ENCODE results near the gene PICK1.

Gene PICK1

GRCh38 chr22:38056969-38057891, at the start of gene PICK1:
TSS of gene PICK1 (plus strand) at chr22:38057404. CDS start at chr22:38057810, 406 bp downstream.
- DNase-seq = peak; percentile 68 to 72

DNA sequence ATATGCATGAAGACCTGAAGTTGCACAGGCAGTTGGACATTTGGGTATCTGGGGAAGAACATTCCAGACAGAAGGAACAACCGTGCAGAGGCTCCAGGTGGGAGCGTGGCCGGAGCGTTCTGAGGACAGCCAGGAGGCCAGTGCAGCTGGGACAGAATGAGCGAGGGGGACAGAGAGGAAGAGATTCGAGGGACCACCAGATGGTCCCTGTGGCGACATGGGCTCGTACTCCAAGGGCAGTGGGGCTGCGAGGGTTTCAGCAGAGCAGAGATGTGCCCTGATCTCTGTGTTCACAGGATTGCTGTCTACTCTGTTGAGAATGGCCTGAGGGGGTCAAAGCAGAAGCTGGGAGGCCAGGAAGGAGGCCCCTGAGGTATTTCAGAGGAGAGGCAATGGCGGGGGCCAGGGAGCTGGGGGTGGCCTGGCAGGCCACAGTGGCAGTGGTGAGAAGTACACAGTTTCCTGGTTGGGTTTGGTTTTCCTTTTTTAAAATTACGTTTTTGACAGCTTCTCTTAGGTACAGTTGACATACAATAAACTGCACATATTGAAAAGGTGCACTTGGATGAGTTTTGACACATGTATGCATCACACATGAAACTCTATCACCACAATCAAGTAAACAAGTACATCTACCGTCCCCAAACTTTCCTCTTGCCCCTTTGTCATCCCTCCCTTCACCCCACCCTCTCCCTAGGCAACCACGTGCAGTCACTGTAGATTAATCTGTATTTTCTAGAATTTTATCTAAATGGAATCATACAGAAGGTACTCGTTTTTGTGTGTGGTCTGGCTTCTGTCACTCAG, 48.0 kb upstream of the PICK1 start:
- DNase-seq = no peak

- no peak for DNase-seq
Measured at GRCh38 chr22:38012604-38013072, 44.6 kb upstream of the PICK1 start.

GRCh38 chr22:38014083-38014482, 43.1 kb upstream of the PICK1 start:
- DNase-seq = no peak

- DNase-seq = no peak
Measured at GRCh38 chr22:38016182-38017151, 40.7 kb upstream of the PICK1 start.

GRCh38 chr22:38017272-38017920, 39.8 kb upstream of the PICK1 start:
- no peak for DNase-seq

DNA sequence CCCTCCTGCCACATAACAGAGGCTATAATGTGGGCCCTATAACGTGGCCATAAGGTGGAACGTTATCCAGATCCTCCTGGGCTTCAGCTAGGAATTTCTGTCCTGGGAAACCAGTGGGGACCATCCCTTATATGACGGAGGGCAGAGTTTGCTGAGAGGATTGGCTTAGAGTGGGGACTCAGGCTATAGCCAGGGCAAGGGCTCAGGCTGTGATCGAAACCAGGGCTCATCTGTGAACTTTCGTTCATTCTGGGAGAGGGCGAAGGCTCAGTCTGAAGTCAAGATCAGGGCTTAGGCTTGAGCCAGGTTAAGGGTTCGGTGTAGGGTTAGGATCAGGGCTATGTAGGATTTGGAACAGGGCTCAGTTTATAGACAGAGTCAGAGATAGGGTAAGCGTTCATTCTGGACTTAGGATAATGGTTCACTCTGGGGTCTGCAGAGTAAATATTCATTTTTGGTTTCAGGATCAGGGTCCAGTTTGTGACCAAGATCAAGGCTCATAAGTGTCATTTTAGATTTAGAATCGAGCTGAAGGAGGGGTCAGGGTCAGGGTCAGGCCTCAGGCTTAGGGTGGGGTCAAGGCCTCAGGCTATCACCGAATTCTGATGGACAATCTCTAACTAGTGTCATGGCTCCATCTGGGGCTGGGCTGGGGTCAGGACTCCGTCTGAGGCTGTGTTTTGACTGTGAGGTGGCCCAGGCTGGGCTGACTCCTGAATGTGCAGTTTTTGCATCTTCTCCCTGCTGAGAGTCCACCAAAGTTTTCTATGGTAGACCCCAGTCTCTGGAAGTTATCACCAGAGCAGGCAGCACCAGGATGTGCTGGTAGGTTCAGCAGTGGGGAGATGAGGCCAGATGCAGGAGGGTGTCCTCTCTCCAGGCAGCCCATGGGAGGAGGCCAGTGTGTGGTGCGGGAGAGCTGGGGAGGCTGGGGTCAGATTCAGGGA, 39.0 kb upstream of the PICK1 start:
- DNase-seq = no peak

GRCh38 chr22:38018938-38019827, 38.0 kb upstream of the PICK1 start:
- no peak for DNase-seq

- no peak for DNase-seq
Measured at GRCh38 chr22:38021206-38021605, 36.0 kb upstream of the PICK1 start.

GRCh38 chr22:38023045-38023444, 34.2 kb upstream of the PICK1 start:
- DNase-seq = no peak

DNA sequence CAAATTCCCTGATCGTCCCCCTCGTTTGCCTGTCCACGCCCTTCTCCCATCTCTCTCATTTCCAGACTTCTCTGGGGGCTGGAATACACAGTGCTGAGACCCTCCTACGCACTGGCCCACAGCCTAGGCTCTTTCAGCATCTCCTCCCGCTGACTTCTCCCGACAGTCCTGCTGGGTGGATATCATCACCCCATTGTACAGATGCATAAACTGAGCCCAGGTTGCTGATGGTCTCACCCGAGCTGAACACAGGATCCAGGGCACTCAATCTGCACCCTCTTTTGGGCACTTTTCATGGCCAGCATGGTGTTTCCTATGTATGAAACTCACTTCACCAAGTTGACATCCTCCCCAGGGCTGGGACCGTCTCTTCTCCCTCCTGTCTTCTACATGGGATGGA, 31.7 kb upstream of the PICK1 start:
- DNase-seq = no peak

GRCh38 chr22:38026130-38027111, 30.8 kb upstream of the PICK1 start:
- no peak for DNase-seq

DNA sequence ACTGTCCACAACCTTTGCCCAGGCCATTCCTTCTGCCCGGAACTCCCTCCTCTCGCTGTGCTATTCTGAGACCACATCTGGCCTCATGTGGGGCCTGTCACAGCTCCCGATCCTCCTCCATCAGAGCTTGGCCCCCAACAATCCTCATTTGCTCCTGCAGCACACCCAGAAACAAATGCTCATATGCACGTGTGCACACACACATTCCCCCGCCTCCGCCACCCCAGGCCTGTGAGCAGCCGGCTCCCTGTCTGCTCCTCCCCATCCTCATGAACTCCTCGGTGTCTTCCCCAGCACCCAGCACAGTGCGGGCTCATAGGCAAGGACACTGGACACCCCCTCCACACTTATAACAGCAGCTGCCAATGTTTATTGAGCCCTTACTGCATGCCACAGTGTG, 29.7 kb upstream of the PICK1 start:
- no peak for DNase-seq

- no peak for DNase-seq
Measured at GRCh38 chr22:38028344-38029130, 28.7 kb upstream of the PICK1 start.

DNA sequence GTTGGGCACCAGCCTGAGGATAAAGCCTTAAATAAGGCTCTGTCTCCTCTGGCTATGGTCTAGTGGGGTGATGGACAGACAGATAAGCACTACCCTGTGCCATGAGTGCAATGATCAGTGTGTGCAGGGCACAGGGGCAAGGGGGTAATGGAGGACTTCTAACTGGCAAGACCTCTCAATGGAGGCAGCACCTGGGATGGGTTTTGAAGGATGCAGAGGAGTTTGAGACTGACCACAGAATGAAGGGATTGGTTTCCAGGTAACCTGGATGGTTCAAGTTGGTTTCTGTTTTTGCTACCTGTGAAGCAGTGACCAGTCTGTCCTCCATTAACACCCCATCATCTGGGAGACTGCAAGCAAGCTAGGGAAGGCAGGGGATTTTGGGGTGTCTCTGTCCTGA, 27.8 kb upstream of the PICK1 start:
- no peak for DNase-seq

DNA sequence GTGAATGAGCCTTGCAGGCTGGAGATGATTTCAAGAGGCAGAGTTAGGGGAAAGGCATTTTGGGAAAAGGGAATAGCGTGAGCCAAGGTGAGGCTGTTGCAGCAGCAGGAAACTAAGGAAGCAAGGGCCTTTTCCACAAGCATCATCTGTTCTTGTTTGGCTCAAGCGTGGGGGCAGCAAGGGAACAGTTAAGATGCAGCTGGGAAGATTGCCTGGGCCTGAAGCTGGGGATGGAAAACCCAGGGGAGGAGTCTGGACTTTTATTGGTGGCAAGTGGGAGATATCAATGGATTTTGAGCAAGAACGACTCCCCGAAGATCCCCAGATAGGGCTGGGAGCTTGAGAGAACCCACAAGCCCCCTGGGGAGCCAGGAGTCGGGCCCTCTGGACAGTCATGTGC, 27.3 kb upstream of the PICK1 start:
- DNase-seq = no peak

DNA sequence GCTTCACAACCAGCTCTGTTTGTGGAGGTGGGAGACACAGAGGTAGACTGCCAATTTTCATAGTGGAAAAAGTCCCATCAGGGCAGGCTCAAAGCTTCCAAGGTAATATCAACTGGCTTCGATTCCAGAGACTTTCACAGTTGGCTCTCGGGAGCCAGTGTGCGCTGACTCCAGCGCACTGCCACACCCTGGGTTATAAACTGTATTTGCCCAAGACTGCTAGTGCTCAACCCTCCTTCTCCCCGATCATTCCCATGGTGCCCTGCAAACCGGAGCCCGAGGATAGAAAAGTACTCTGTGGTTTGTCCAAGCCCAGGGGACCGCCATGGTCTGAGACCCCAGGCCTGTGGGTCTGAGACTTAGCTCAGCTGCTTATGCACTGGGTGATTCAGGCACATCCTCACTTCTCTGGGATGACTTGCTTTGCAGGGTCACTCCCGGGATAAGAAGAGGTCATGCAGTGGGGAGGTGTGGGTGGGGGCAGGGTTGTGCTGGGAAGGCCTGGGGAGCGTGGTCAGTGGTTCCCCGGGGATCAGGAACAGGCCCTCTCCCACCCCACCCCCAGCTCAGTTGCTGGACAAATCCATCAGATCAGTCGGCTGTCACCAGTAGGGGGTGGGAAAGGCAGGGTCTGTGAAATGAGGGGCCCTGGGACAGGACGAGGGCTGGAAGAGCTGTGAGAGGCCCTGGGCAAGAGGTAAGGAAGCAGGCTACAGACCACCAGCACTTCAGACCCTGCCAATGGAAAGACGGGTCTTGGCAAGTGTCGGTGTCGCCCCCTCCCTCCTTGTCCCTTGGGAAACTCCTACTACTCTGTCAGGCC, 26.7 kb upstream of the PICK1 start:
- DNase-seq = no peak
